A673 (cell line): Measurements from ENCODE around the gene OBSCN. TPM values are rescaled to one million over a fixed set of nuclear protein-coding genes. Genes with fewer than 3 reads are reported as not detected.

ENCODE experiments used
- BruUV-seq: library from RNA; stranded (reverse); fragments of 400-500 nt; replicated peaks from 2 replicates; lab custom pipeline; 2021; lab: Mats Ljungman, UMichigan
- CTCF ChIA-PET: fragments of 300-600 bp; sonication (Branson Sonifier 250); formaldehyde crosslinking; loops from one replicate; lab custom pipeline; 2022; ENCODE audit warnings: antibody characterized with exemption; lab: Charles Lee
- POLR2A ChIA-PET: fragments of 300-600 bp; sonication (Branson Sonifier 250); formaldehyde crosslinking; loops from one replicate; lab custom pipeline; 2022; ENCODE audit warnings: antibody characterized with exemption; ENCODE audit not compliant: low non-redundant PET; lab: Charles Lee
- DNase-seq: peaks from one replicate; pipeline ENCODE4 v3.0.0-alpha.2; 2015; ENCODE audit warnings: low spot score
- H3K27ac ChIP-seq: fragments of 200-600 bp; sonication (generic); 2 replicates; pipeline ENCODE4 v1.5.1; 2016; ENCODE audit warnings: mixed run types, low read depth, mild to moderate bottlenecking, mixed read lengths, antibody characterized with exemption, low read length; ENCODE audit not compliant: poor library complexity, severe bottlenecking
- H3K27me3 ChIP-seq: fragments of 200-600 bp; sonication (generic); replicated peaks from 2 replicates; pipeline ENCODE4 v1.6.1; 2017; ENCODE audit warnings: mixed run types, low read depth, mild to moderate bottlenecking, mixed read lengths, antibody characterized with exemption, low read length; ENCODE audit not compliant: insufficient read depth, poor library complexity
- H3K36me3 ChIP-seq: fragments of 200-600 bp; sonication (generic); 2 replicates; pipeline ENCODE4 v1.6.1; 2016; ENCODE audit warnings: mixed run types, mild to moderate bottlenecking, mixed read lengths, antibody characterized with exemption, low read length; ENCODE audit not compliant: insufficient read depth, poor library complexity, severe bottlenecking
- H3K4me1 ChIP-seq: fragments of 200-600 bp; sonication (generic); 2 replicates; pipeline ENCODE4 v1.6.1; 2017; ENCODE audit warnings: mixed run types, mild to moderate bottlenecking, mixed read lengths, antibody characterized with exemption, low read length; ENCODE audit not compliant: insufficient read depth, poor library complexity, severe bottlenecking
- H3K4me3 ChIP-seq: fragments of 200-600 bp; sonication (generic); 2 replicates; pipeline ENCODE4 v1.5.1; 2016; ENCODE audit warnings: low read depth, mixed run types, mild to moderate bottlenecking, mixed read lengths, low read length; ENCODE audit not compliant: poor library complexity, severe bottlenecking
- H3K9me3 ChIP-seq: fragments of 200-600 bp; sonication (generic); 2 replicates; pipeline ENCODE4 v1.6.1; 2016; ENCODE audit warnings: mixed run types, low read depth, mild to moderate bottlenecking, mixed read lengths, antibody characterized with exemption, low read length; ENCODE audit not compliant: poor library complexity, severe bottlenecking
- EZH2 ChIP-seq: fragments of 200-600 bp; sonication (generic); IDR thresholded peaks from 2 replicates; pipeline ENCODE4 v1.6.1; 2017; ENCODE audit warnings: borderline replicate concordance, low read depth, mild to moderate bottlenecking, mixed read lengths, antibody characterized with exemption, low read length; ENCODE audit not compliant: poor library complexity, severe bottlenecking
- intact Hi-C: fragments of 100-400 bp; cut with micrococcal nuclease; formaldehyde crosslinking; loops from one replicate; pipeline ENCODE4 v1.10.0; 2022; ENCODE audit not compliant: unreplicated experiment
- total RNA-seq: library from RNA; stranded (reverse); gene quantifications from 2 replicates; pipeline ENCODE4 v1.2.3, GENCODE V29; 2021
- TF ChIP-seq, protein P1 (sequence below): fragments of 300-800, 200-600 bp; sonication (generic); conservative IDR thresholded peaks from 2 replicates; pipeline ENCODE4 v1.5.1; 2017; ENCODE audit warnings: low read depth, mild to moderate bottlenecking, antibody characterized with exemption, low read length, moderate library complexity, mixed read lengths

The OBSCN gene
- total RNA-seq, 1 experiment from 2014 or later: 37.7 TPM

GRCh38 chr1:228376651-228377631 is 169.1 kb downstream of the OBSCN start:
- Histone ChIP-seq H3K27me3 (no peaks in the 10 kb centered on the region), H3K9me3 (no peaks in the 10 kb centered on the region), H3K36me3 (no peaks in the 10 kb centered on the region), H3K4me1 (peaks cover 5% of the 10 kb centered on the region), H3K4me3 (no peak overlapping the region), H3K27ac (no peak overlapping the region)
- CTCF ChIA-PET: no interaction called here
- TF ChIP-seq, protein P1, sequence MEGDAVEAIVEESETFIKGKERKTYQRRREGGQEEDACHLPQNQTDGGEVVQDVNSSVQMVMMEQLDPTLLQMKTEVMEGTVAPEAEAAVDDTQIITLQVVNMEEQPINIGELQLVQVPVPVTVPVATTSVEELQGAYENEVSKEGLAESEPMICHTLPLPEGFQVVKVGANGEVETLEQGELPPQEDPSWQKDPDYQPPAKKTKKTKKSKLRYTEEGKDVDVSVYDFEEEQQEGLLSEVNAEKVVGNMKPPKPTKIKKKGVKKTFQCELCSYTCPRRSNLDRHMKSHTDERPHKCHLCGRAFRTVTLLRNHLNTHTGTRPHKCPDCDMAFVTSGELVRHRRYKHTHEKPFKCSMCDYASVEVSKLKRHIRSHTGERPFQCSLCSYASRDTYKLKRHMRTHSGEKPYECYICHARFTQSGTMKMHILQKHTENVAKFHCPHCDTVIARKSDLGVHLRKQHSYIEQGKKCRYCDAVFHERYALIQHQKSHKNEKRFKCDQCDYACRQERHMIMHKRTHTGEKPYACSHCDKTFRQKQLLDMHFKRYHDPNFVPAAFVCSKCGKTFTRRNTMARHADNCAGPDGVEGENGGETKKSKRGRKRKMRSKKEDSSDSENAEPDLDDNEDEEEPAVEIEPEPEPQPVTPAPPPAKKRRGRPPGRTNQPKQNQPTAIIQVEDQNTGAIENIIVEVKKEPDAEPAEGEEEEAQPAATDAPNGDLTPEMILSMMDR: no peak
- no peak for TF ChIP-seq EZH2
- POLR2A ChIA-PET: no interaction called here
- intact Hi-C loops: loop anchor here (5.0 kb wide), 1 partner anchor 125 kb away; no protein-coding TSS in a partner anchor
- BruUV-seq: no TSS peak
- DNase-seq: no peak

GRCh38 chr1:228377664-228378089 is 169.8 kb downstream of the OBSCN start:
- H3K4me1 ChIP-seq: peaks cover 5% of the 10 kb centered on the region
- H3K36me3 ChIP-seq: no peaks in the 10 kb centered on the region
- no peaks in the 10 kb centered on the region for H3K27me3 ChIP-seq
- no TSS peak for BruUV-seq
- peak overlapping the region; percentile 75 for H3K4me3 ChIP-seq
- ChIA-PET CTCF (no interaction called here), POLR2A (no interaction called here)
- intact Hi-C loops: loop anchor here (5.0 kb wide), 1 partner anchor 125 kb away; no protein-coding TSS in a partner anchor
- no peaks in the 10 kb centered on the region for H3K9me3 ChIP-seq
- DNase-seq: no peak
- TF ChIP-seq, protein P1: no peak
- no peak for TF ChIP-seq EZH2
- H3K27ac ChIP-seq: no peak overlapping the region

DNA sequence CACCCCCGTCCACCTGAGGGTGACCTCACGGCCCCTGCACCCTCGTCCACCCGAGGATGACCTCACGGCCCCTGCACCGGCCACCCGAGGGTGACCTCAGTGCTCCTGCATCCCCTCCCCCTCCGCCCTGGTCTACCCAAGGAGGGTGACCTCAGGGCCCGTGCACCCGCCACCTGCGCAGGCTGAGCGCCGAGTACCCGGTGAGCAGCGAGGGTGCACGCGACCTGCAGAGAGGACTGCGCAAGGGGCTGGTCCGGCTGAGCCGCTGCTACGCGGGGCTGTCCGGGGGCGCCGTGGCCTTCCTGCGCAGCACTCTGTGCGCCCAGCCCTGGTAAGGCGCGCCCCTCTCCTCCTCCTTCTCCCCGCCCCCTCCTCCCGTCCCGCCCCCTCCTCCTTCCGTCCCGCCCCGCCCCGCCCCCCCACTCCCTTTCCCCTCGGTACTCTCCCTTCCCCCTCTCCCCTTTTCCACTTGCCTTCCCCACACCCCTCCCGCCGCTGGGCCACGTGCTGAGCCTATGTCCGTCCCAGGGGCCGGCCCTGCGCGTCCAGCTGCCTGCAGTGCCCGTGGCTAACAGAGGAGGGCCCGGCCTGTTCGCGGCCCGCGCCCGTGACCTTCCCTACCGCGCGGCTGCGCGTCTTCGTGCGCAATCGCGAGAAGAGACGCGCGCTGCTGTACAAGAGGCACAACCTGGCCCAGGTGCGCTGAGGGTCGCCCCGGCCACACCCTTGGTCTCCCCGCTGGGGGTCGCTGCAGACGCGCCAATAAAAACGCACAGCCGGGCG is 170.4 kb downstream of the OBSCN start:
- CTCF ChIA-PET: no interaction called here
- TF ChIP-seq EZH2: no peak
- TF ChIP-seq, protein P1: peak; percentile 80
- H3K27ac ChIP-seq: peak overlapping the region; percentile 71
- peak; percentile 74 for DNase-seq
- no TSS peak for BruUV-seq
- no peaks in the 10 kb centered on the region for H3K9me3 ChIP-seq
- peaks cover 5% of the 10 kb centered on the region for H3K4me1 ChIP-seq
- H3K36me3 ChIP-seq: no peaks in the 10 kb centered on the region
- intact Hi-C loops: loop anchor here (5.0 kb wide), 1 partner anchor 124 kb away; no protein-coding TSS in a partner anchor
- H3K4me3 ChIP-seq: peak overlapping the region; percentile 75
- POLR2A ChIA-PET: no interaction called here
- H3K27me3 ChIP-seq: no peaks in the 10 kb centered on the region
